Stimulated activated naive CD4-positive, alpha-beta T cell (primary cell): ENCODE results near the gene DOK1.

ENCODE experiments used
- DNase-seq, 6 experiments: peaks; one replicate each; lab custom pipeline; 2025; lab: John Stamatoyannopoulos, UW

The DOK1 gene

GRCh38 chr2:74553892-74554819 is at the start of gene DOK1, which contains the start of gene LOXL3:
Gene DOK1, plus strand, starts transcription at chr2:74554720. Its CDS starts 35 bp downstream, at chr2:74554755.
Gene LOXL3, minus strand, starts transcription at chr2:74553942. Its CDS starts 1,308 bp downstream, at chr2:74552634.
- DNase-seq: peak; percentile 68 to 89 (median 80)

GRCh38 chr2:74505448-74506246 is 48.9 kb upstream of the DOK1 start:
- DNase-seq: no peak

GRCh38 chr2:74507145-74507925 is 47.2 kb upstream of the DOK1 start, which contains the start of gene PCGF1:
Gene PCGF1, minus strand, starts transcription at chr2:74507695. Its CDS starts 27 bp downstream, at chr2:74507668.
- DNase-seq: peak; percentile 94 to 100 (median 98)

GRCh38 chr2:74507926-74508520 is 46.5 kb upstream of the DOK1 start:
- DNase-seq: peak in 2 of 6 experiments; percentile 13 to 51

- DNase-seq: no peak
Observed at GRCh38 chr2:74510272-74510671, 44.2 kb upstream of the DOK1 start.

GRCh38 chr2:74511104-74511989 is 43.2 kb upstream of the DOK1 start:
- DNase-seq: no peak

- DNase-seq: no peak
Observed at GRCh38 chr2:74512744-74513604, 41.5 kb upstream of the DOK1 start.

GRCh38 chr2:74513605-74514367 is 40.7 kb upstream of the DOK1 start:
- DNase-seq: peak in 2 of 6 experiments; percentile 20 to 28

GRCh38 chr2:74514368-74515270 is 39.9 kb upstream of the DOK1 start, which contains the start of gene TLX2:
Gene TLX2, plus strand, starts transcription at chr2:74514450. Its CDS starts 357 bp downstream, at chr2:74514807.
- DNase-seq: peak in 2 of 6 experiments; percentile 30 to 43

GRCh38 chr2:74515271-74515980 is 39.1 kb upstream of the DOK1 start:
- DNase-seq: peak in 2 of 6 experiments; percentile 4 to 30

GRCh38 chr2:74515981-74516633 is 38.4 kb upstream of the DOK1 start:
- DNase-seq: peak in 5 of 6 experiments; percentile 48 to 76 (median 62)

- DNase-seq: no peak
Observed at GRCh38 chr2:74516650-74517049, 37.9 kb upstream of the DOK1 start.

GRCh38 chr2:74522516-74522915 is 32.0 kb upstream of the DOK1 start:
- no peak for DNase-seq

GRCh38 chr2:74524005-74524404 is 30.5 kb upstream of the DOK1 start:
- DNase-seq: no peak

GRCh38 chr2:74524955-74525716 is 29.4 kb upstream of the DOK1 start:
- DNase-seq: no peak
